Brain microvascular endothelial cell (primary cell): ENCODE measurements around the gene TARM1.
A peak's percentile ranks its signal among the peaks of the same experiment; 100 is the strongest.

Experiments used
- DNase-seq: peaks from one replicate; pipeline ENCODE4 v3.0.0-alpha.2; 2020
- H3K27ac ChIP-seq: fragments of 250-450 bp; sonication (Bioruptor Pico); 2 replicates; pipeline ENCODE4 v1.5.1; 2020; ENCODE audit warnings: mild to moderate bottlenecking, moderate library complexity
- H3K27me3 ChIP-seq: fragments of 250-450 bp; sonication (Bioruptor Pico); replicated peaks from 2 replicates; pipeline ENCODE4 v1.5.1; 2020; ENCODE audit warnings: mild to moderate bottlenecking
- H3K36me3 ChIP-seq: fragments of 250-450 bp; sonication (Bioruptor Pico); replicated peaks from 2 replicates; pipeline ENCODE4 v1.5.1; 2020; ENCODE audit warnings: mild to moderate bottlenecking
- H3K4me3 ChIP-seq: 2 replicates; pipeline ENCODE4 v1.5.1; 2011; ENCODE audit warnings: low read depth, mild to moderate bottlenecking, control low read depth, low read length, moderate library complexity
- CTCF ChIP-seq: IDR thresholded peaks from 2 replicates; pipeline ENCODE4 v1.5.1; 2011; ENCODE audit warnings: low read depth, mild to moderate bottlenecking, moderate library complexity, low read length, control low read depth, inconsistent platforms; ENCODE audit errors: missing control alignments
- in situ Hi-C: cut with HindIII; loops from 2 replicates; pipeline ENCODE4 v1.10.0; 2017; ENCODE audit warnings: low sequenced_read_pairs, low pct_ligation_motif_present

The TARM1 gene

DNA sequence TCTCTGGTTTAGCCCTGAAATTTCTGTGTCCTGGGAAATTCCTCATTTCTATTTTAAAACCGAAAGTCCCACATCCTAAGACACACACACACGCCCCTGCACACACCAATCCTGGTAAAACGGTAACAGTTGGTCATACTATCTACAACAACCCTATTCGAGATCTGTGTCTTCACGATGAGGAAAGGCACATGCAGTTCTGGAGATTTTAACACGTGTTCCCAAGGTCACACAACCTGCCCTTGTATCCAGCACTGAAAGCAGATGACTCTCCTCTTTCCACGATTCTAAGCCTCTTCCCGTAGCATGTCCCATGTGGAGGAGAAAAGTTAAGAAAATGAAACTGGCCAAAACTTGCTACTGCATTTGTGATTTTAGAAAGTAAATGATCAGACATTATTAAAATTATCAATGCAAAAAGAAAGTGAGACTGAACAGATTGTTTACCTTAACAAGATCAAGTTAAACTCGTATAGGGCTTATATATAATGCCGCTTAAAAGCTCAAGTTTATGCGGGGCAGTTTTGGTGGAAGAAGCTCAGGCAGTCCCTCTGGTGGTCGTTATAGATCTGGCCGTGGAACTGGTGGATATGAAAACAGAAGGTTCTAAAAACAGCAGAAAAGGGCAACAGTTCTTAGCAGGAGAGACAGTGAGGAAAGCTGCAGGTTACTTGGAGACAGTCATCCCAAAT, 50.1 kb downstream of the TARM1 start:
- TF ChIP-seq CTCF: peak; percentile 75
- Histone ChIP-seq H3K36me3 (no peaks in the 10 kb centered on the region), H3K4me3 (no peak overlapping the region)

GRCh38 chr19:54029930-54030490, 51.2 kb downstream of the TARM1 start:
- peak; percentile 83 for TF ChIP-seq CTCF
- DNase-seq: peak; percentile 64
- H3K27me3 ChIP-seq: no peaks in the 10 kb centered on the region
- H3K36me3 ChIP-seq: no peaks in the 10 kb centered on the region
- H3K4me3 ChIP-seq: no peak overlapping the region
- in situ Hi-C loops: no loop called here
- no peak overlapping the region for H3K27ac ChIP-seq

More for the DNA sequence above, 50.1 kb downstream of the TARM1 start:
- H3K27ac ChIP-seq: no peak overlapping the region
- H3K27me3 ChIP-seq: no peaks in the 10 kb centered on the region
- no peak for DNase-seq
- in situ Hi-C loops: no loop called here

DNA sequence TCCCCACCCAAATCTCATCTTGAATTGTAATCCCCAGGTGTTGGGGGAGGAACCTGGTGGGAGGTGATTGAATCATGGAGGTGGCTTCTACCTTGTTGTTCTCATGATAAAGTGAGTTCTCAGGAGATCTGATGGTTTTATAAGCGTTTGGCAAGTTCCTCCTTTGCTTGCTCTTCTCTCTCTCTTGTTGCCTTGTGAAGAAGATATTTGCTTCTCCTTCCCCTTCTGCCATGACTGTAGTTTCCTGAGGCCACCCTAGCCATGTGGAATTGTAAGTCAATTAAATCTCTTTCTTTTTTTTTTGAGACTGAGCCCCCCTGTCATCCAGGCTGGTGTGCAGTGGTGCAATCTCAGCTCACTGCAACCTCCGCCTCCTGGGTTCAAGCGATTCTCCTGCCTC, 51.9 kb downstream of the TARM1 start:
- H3K4me3 ChIP-seq: no peak overlapping the region
- H3K27ac ChIP-seq: no peak overlapping the region
- DNase-seq: no peak
- in situ Hi-C loops: no loop called here
- H3K36me3 ChIP-seq: no peaks in the 10 kb centered on the region
- no peaks in the 10 kb centered on the region for H3K27me3 ChIP-seq
- TF ChIP-seq CTCF: no peak

- Histone ChIP-seq H3K36me3 (no peaks in the 10 kb centered on the region), H3K27me3 (no peaks in the 10 kb centered on the region), H3K27ac (no peak overlapping the region), H3K4me3 (no peak overlapping the region)
- no peak for TF ChIP-seq CTCF
- DNase-seq: no peak
- in situ Hi-C loops: no loop called here
Measured at GRCh38 chr19:54026656-54027055, 54.5 kb downstream of the TARM1 start.

DNA sequence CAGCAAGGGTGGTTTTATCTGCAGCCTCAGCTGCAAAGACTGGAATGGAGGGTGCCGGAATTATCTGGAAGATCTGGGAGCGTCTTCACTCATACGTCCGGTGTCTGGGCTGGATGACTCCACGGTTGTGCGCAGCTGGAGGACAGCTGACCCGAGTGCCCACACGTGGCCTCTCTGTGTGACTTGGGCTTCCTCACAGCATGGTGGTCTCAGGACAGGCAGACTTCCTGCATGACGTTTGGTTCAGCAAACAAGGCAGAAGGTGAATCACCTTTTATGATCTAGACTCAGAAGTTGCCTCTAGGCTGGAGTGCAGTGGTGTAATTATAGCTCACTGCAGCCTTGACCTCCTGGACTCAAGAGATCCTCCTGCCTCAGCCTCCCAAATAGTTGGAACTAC, 56.5 kb downstream of the TARM1 start:
- H3K27ac ChIP-seq: no peak overlapping the region
- H3K36me3 ChIP-seq: no peaks in the 10 kb centered on the region
- H3K4me3 ChIP-seq: no peak overlapping the region
- H3K27me3 ChIP-seq: no peaks in the 10 kb centered on the region
- no peak for TF ChIP-seq CTCF
- in situ Hi-C loops: no loop called here
- DNase-seq: no peak

- no peak for TF ChIP-seq CTCF
- Histone ChIP-seq H3K36me3 (no peaks in the 10 kb centered on the region), H3K27me3 (no peaks in the 10 kb centered on the region), H3K4me3 (no peak overlapping the region), H3K27ac (peak overlapping the region; percentile 42)
- no peak for DNase-seq
- in situ Hi-C loops: no loop called here
Measured at GRCh38 chr19:54023191-54023590, 58.0 kb downstream of the TARM1 start.
